Motor neuron (in vitro differentiated cells): ENCODE data around the gene CNEP1R1. TPM values are rescaled to one million over a fixed set of nuclear protein-coding genes. Genes with fewer than 3 reads are reported as not detected.

ENCODE experiments used
- ATAC-seq, 8 experiments: fragments of 200-7000 bp; cut with Tn5 transposase; replicated peaks in 6 of 8; 2 replicates each; pipeline ENCODE4 v1.8.0; 2021; ENCODE audit warnings: mild to moderate bottlenecking in 8 of 8, moderate library complexity in 8 of 8
- H3K27ac ChIP-seq, 2 donors: fragments of 250-450 bp; sonication (Bioruptor Pico); 2 replicates each; pipeline ENCODE4 v1.9.0; 2021; ENCODE audit warnings: antibody characterized with exemption in 2 of 2, mild to moderate bottlenecking in 2 of 2, moderate library complexity in 1 of 2
- H3K4me1 ChIP-seq, 2 donors: fragments of 250-450 bp; sonication (Bioruptor Pico); replicated peaks in 1 of 2; 2 replicates each; pipeline ENCODE4 v1.6.1; 2021; ENCODE audit warnings: antibody characterized with exemption in 2 of 2, mild to moderate bottlenecking in 2 of 2, moderate library complexity in 1 of 2
- H3K4me3 ChIP-seq, 5 donors: fragments of 250-450 bp; sonication (Bioruptor Pico); 2 replicates each; pipeline ENCODE4 v1.9.0; 2021; ENCODE audit warnings: antibody characterized with exemption in 5 of 5, mild to moderate bottlenecking in 5 of 5, moderate library complexity in 4 of 5
- WGBS, 10 experiments: fragments of 450-650 bp; shearing (Covaris generic); methylation state at CpG; one replicate each; pipeline ENCODE4 v1.0.0; 2022; 5-methylcytosine and 5-hydroxymethylcytosine counted together
- in situ Hi-C, 9 experiments: fragments of 400-800 bp; cut with MboI; loops; one replicate each; pipeline ENCODE4 v1.15.0; 2021; ENCODE audit warnings: low sequenced_read_pairs in 9 of 9, low pct_unique_long_range_greater_than_20kb in 2 of 9; ENCODE audit not compliant: unreplicated experiment in 9 of 9
- total RNA-seq, 8 experiments: library from RNA; unstranded; fragments of 300-600 nt; gene quantifications; 2 replicates each; pipeline versions ENCODE4 v1.2.3 to v1.2.4, GENCODE V29; 2022

The CNEP1R1 gene
- total RNA-seq, 8 experiments from 2014 or later, result 13.2 to 23.1 (median 14.7) TPM

GRCh38 chr16:50047864-50048263 lies 22.8 kb downstream of the CNEP1R1 start:
- no peak overlapping the region for H3K4me3 ChIP-seq
- peaks cover 0 to 7% of the 10 kb centered on the region in 2 donors for H3K4me1 ChIP-seq
- no peak overlapping the region for H3K27ac ChIP-seq
- WGBS, 10 experiments, result 14 to 83% (median 40%) methylated on average over 1 to 2 of the region's 2 CpGs; no CpG with 5 or more reads in 5 of the 10 experiments
- in situ Hi-C loops, result loop anchor here in 1 of 9 experiments (25.0 kb wide), 1 partner anchor 164 kb away; no protein-coding TSS in a partner anchor
- ATAC-seq, result no peak

GRCh38 chr16:50050802-50051201 lies 25.8 kb downstream of the CNEP1R1 start:
- Histone ChIP-seq H3K4me1 (peaks cover 0 to 7% of the 10 kb centered on the region in 2 donors), H3K27ac (no peak overlapping the region), H3K4me3 (no peak overlapping the region)
- peak in 1 of 8 experiments; percentile 18 for ATAC-seq
- 0 to 81% (median 53%) methylated on average over 1 to 2 of the region's 2 CpGs; no CpG with 5 or more reads in 2 of the 10 experiments for WGBS, 10 experiments
- in situ Hi-C loops, result no loop called here

DNA sequence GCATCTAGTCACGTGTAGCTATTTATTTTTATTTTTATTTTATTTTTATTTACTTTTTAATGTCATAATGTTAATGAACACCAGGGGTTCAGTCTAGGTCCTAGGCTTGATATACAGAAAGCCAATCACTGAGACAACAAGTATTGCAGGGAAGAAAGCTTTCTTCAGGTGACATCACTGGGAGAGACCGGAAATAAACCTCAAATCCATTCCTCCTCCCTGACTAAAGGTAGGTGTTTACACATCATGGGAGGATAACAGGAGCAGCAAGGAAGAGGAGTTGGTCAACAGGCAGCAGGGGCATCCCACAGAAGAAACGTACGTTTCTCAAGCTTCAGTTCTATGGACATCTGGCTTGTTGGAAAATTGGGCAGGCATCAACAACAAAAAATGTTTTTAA lies 31.2 kb downstream of the CNEP1R1 start:
- Histone ChIP-seq H3K4me3 (no peak overlapping the region), H3K4me1 (no peaks in the 10 kb centered on the region), H3K27ac (no peak overlapping the region)
- in situ Hi-C loops, result no loop called here
- 40 to 100% (median 77%) methylated on average over 1 to 4 of the region's 4 CpGs for WGBS, 10 experiments
- ATAC-seq, result no peak

- Histone ChIP-seq H3K4me3 (no peak overlapping the region), H3K27ac (no peak overlapping the region), H3K4me1 (no peaks in the 10 kb centered on the region)
- ATAC-seq, result no peak
- WGBS, 10 experiments, result 48 to 100% (median 73%) methylated on average over 1 to 7 of the region's 28 CpGs; no CpG with 5 or more reads in 2 of the 10 experiments
- in situ Hi-C loops, result no loop called here
These were observed 33.2 kb downstream of the CNEP1R1 start for GRCh38 chr16:50058091-50058771.

DNA sequence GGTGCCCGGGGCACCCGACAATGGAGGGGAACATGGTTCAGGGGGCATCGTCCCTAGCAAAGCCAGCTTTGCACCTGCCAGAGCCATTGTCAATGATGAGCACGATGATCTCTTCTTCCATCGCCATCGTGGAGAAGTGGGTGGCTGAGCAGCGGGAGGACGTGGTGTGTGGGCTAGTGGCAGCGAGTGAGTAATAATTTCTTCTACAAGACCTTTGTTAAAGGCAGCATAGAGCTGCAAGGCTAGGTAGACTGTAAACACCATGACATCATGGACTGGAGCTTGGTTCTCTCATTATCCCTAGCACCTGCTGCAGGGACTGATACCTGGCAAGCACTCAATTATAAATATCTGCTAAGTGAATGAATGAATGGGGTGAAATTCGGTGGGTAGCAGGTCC lies 34.1 kb downstream of the CNEP1R1 start:
- no peaks in the 10 kb centered on the region for H3K4me1 ChIP-seq
- H3K27ac ChIP-seq, result no peak overlapping the region
- H3K4me3 ChIP-seq, result no peak overlapping the region
- in situ Hi-C loops, result no loop called here
- WGBS, 10 experiments, result 33 to 90% (median 69%) methylated on average over 1 to 7 of the region's 10 CpGs; no CpG with 5 or more reads in 4 of the 10 experiments
- ATAC-seq, result no peak

DNA sequence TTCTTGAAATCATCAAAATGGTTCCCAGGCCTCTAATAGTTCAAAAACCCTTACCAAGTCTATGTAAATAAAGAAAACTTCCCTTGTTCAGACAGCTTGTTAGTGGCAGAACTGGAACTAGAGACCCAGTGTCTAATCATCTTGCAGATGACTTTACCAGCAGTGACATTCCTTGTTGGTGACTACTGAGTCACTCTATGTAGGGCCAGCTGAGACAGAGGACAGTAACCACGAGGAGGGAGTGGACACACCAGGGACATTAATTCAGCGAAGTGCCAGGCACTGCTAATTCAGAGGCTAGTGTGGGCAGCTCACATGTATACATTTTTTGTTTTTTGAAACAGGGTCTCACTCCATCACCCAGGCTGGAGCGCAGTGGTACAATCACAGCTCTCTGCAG lies 34.6 kb downstream of the CNEP1R1 start:
- 62 to 86% (median 71%) methylated on average over 1 to 3 of the region's 3 CpGs; no CpG with 5 or more reads in 6 of the 10 experiments for WGBS, 10 experiments
- ATAC-seq, result peak in 1 of 8 experiments; percentile 17
- Histone ChIP-seq H3K4me3 (no peak overlapping the region), H3K27ac (no peak overlapping the region), H3K4me1 (no peaks in the 10 kb centered on the region)
- in situ Hi-C loops, result no loop called here

DNA sequence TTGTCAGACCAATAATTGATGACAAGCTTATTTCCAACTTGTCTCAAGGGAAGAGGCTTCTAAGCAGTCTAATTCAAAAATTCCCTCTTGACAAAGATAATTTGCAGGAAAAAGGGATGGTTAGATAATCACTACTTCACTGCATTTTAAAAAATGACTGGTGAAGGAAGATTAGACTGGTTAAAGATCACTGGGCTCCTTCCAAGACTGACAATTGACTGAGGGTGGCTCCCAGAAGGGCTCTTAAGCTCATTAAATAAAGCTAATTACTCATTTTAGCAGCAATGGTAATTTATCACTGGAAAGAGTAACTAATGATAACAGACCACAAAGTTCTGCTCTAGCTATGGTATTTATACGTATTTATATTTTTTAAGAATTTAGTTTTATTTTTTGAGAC lies 36.3 kb downstream of the CNEP1R1 start:
- 0 to 100% (median 72%) methylated on average over 1 of the region's 1 CpG; no CpG with 5 or more reads in 2 of the 10 experiments for WGBS, 10 experiments
- H3K27ac ChIP-seq, result no peak overlapping the region
- in situ Hi-C loops, result no loop called here
- no peaks in the 10 kb centered on the region for H3K4me1 ChIP-seq
- H3K4me3 ChIP-seq, result no peak overlapping the region
- ATAC-seq, result no peak

- 60 to 96% (median 81%) methylated on average over 3 to 7 of the region's 8 CpGs; no CpG with 5 or more reads in 2 of the 10 experiments for WGBS, 10 experiments
- peak overlapping the region; percentile 64 to 98 (median 92) for H3K4me3 ChIP-seq
- no peak for ATAC-seq
These were observed 40.2 kb downstream of the CNEP1R1 start for GRCh38 chr16:50065241-50065623.

GRCh38 chr16:50065624-50066481 lies 40.8 kb downstream of the CNEP1R1 start, which contains the start of gene HEATR3:
Gene HEATR3 (plus strand): TSS chr16:50065970. CDS start chr16:50066132, 162 bp downstream.
- H3K4me1 ChIP-seq, result peaks cover 10 to 14% of the 10 kb centered on the region in 2 donors
- WGBS, 10 experiments, result 0 to 80% (median 40%) methylated on average over 1 to 20 of the region's 91 CpGs; no CpG with 5 or more reads in 5 of the 10 experiments
- peak within 1 kb of the TSS; percentile 64 to 98 (median 92) for H3K4me3 ChIP-seq
- peak; percentile 92 to 96 (median 94) for ATAC-seq
- in situ Hi-C loops, result no loop called here
- H3K27ac ChIP-seq, result peak within 1 kb of the TSS; percentile 94 to 99

More at GRCh38 chr16:50065241-50065623, 40.2 kb downstream of the CNEP1R1 start:
- Histone ChIP-seq H3K4me1 (peaks cover 10 to 14% of the 10 kb centered on the region in 2 donors), H3K27ac (no peak overlapping the region)
- in situ Hi-C loops, result no loop called here

DNA sequence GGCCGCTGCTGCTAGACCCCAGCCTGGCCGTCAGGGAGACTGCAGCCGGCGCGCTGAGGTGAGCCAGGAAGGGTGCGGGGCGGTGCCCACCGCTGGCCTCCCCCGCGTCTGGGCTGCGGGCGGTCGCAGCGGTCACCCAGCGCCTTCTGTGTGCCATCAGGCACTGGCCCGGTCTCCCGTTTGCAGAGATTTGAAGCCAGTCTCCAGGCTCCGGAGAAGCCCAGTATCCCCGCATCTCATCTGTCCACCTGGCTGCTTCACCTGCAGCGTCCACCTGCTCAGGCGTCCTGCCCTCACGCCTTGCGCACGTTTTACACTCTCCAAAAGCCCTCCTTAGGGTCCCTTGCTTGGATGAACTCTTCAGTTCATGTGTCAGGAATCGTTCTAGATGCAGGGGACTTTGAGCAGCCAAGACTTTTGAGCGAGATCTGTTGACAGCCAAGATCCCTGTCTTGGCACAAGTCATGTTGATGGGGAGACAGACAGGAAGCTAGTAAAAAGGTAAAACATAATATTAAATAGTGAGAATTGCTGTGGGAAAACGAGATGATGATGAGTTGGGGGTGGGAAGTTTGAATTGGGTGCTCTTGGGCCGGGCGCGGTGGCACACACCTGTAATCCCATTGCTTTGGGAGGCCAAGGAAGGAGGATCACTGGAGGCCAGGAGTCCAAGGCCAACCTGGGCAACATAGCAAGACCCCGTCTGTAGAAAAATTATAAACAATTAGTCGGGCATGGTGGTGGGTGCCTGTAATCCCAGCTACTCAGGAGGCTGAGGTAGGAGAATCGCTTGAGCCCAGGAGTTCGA lies 41.7 kb downstream of the CNEP1R1 start:
- peak overlapping the region; percentile 94 to 99 for H3K27ac ChIP-seq
- WGBS, 10 experiments, result 0 to 100% (median 57%) methylated on average over 1 to 9 of the region's 34 CpGs; no CpG with 5 or more reads in 2 of the 10 experiments
- ATAC-seq, result no peak

GRCh38 chr16:50067290-50067853 lies 42.3 kb downstream of the CNEP1R1 start:
- Histone ChIP-seq H3K4me3 (peak overlapping the region in 4 of 5 donors; percentile 64 to 98 (median 90)), H3K27ac (no peak overlapping the region), H3K4me1 (peaks cover 10 to 14% of the 10 kb centered on the region in 2 donors)
- 38 to 60% (median 44%) methylated on average over 2 to 3 of the region's 3 CpGs; no CpG with 5 or more reads in 5 of the 10 experiments for WGBS, 10 experiments
- in situ Hi-C loops, result no loop called here
- peak; percentile 10 to 42 (median 20) for ATAC-seq

More for the DNA sequence above, 41.7 kb downstream of the CNEP1R1 start:
- peaks cover 10 to 14% of the 10 kb centered on the region in 2 donors for H3K4me1 ChIP-seq
- H3K4me3 ChIP-seq, result peak overlapping the region; percentile 64 to 98 (median 92)
- in situ Hi-C loops, result no loop called here

DNA sequence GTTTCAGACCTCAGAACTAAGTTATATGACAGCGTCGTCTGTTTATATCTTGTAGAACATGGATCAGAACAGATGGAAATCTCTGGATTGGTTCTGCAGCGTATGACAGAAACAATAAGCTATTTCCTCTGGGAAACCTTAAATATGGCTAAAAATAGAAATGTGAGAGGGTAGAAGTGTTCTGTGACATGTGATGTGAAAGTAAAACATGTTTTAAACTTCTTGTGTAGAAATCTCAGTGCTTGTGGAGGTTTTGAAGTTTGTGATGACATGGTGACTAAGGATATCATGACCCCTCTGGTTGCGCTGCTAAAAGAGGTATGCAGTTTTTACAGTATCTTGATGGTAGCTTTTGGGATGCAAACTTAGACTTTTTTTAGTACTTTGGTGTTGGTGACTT lies 43.5 kb downstream of the CNEP1R1 start:
- Histone ChIP-seq H3K4me1 (peaks cover 10 to 14% of the 10 kb centered on the region in 2 donors), H3K27ac (no peak overlapping the region), H3K4me3 (no peak overlapping the region)
- in situ Hi-C loops, result no loop called here
- 57 to 100% (median 92%) methylated on average over 1 to 4 of the region's 4 CpGs for WGBS, 10 experiments
- no peak for ATAC-seq
